K562 (cell line): ENCODE results near the gene GNAS-AS1. TPM values are rescaled to one million over a fixed set of nuclear protein-coding genes. Genes with fewer than 3 reads are reported as not detected.
A peak's percentile ranks its signal among the peaks of the same experiment; 100 is the strongest.

Experiments
- COPS2 ChIP-seq: fragments of 450-650 bp; conservative IDR thresholded peaks from 2 replicates; pipeline ENCODE4 v1.6.1; 2016; ENCODE audit warnings: mild to moderate bottlenecking, moderate library complexity
- CREM ChIP-seq: IDR thresholded peaks from 2 replicates; pipeline ENCODE4 v1.6.1; 2014; ENCODE audit warnings: antibody characterized with exemption, low read depth
- DIDO1 ChIP-seq: fragments of 450-650 bp; IDR thresholded peaks from 2 replicates; pipeline ENCODE4 v1.6.1; 2016; ENCODE audit warnings: low read depth, missing biosample characterization, missing genetic modification characterization
- DNMT1 ChIP-seq: fragments of 450-650 bp; IDR thresholded peaks from 2 replicates; pipeline ENCODE4 v1.6.1; 2016; ENCODE audit warnings: antibody characterized with exemption, mild to moderate bottlenecking
- EP400 ChIP-seq: fragments of 450-650 bp; IDR thresholded peaks from 2 replicates; pipeline ENCODE4 v1.6.1; 2017; ENCODE audit warnings: antibody characterized with exemption, mild to moderate bottlenecking, moderate library complexity
- GABPA ChIP-seq: fragments of 200-800 bp; sonication (Bioruptor generic); conservative IDR thresholded peaks from 2 replicates; pipeline ENCODE4 v1.6.1; 2016; ENCODE audit warnings: low read depth, missing genetic modification characterization, missing compliant biosample characterization
- IFI16 ChIP-seq: fragments of 250-450 bp; sonication (Bioruptor Pico); IDR thresholded peaks from 2 replicates; pipeline ENCODE4 v2.1.2; 2022; ENCODE audit warnings: mild to moderate bottlenecking, inconsistent platforms
- MAZ ChIP-seq, 2 experiments: fragments of 450-650 bp in 1 of 2; sonication (generic) in 1 of 2; formaldehyde crosslinking; IDR thresholded peaks in 1 of 2; conservative IDR thresholded peaks in 1 of 2; 2 replicates each; pipeline versions ENCODE4 v1.4.0 to v1.5.0; 2020; ENCODE audit warnings: mild to moderate bottlenecking in 1 of 2, missing genetic modification reagents in 1 of 2
- NCOA4 ChIP-seq: fragments of 450-650 bp; IDR thresholded peaks from 2 replicates; pipeline ENCODE4 v1.6.1; 2018; ENCODE audit warnings: mild to moderate bottlenecking; ENCODE audit not compliant: partially characterized antibody
- RBM17 ChIP-seq: fragments of 200-400 bp; formaldehyde crosslinking; IDR thresholded peaks from 2 replicates; pipeline ENCODE4 v1.6.1; 2017; ENCODE audit warnings: low read depth, mild to moderate bottlenecking, low read length, borderline replicate concordance
- SRF ChIP-seq, 2 experiments: fragments of 250-450, 450-650 bp in 1 of 2; sonication (Bioruptor Pico) in 1 of 2; sonication (generic) in 1 of 2; formaldehyde crosslinking; IDR thresholded peaks; 2 replicates each; pipeline versions ENCODE4 v1.5.0 to v1.5.1; 2020 to 2022; ENCODE audit warnings: mild to moderate bottlenecking in 1 of 2, missing genetic modification reagents in 1 of 2
- ZNF311 ChIP-seq: fragments of 250-450 bp; sonication (Bioruptor Pico); IDR thresholded peaks from 2 replicates; pipeline ENCODE4 v1.4.0; 2020; ENCODE audit warnings: mild to moderate bottlenecking, moderate library complexity
- ZNF41 ChIP-seq: fragments of 250-450 bp; sonication (Bioruptor Pico); conservative IDR thresholded peaks from 2 replicates; pipeline ENCODE4 v1.4.0; 2020; ENCODE audit warnings: mild to moderate bottlenecking
- polyA plus RNA-seq, 8 experiments: library from polyadenylated mRNA; depleted of rRNA in 4 of 8; stranded (reverse) in 5 of 8; unstranded in 3 of 8; fragments of >200 nt; fragmentation: Nextera tagmentation in 2 of 8; fragmentation: Illumina TruSeq in 1 of 8; extraction: Ambion mirVana in 2 of 8; extraction: Trizol in 1 of 8; gene quantifications; 2 replicates each; pipeline versions ENCODE4 v1.2.1 to v1.2.3, GENCODE V29; 2011 to 2014; ENCODE audit warnings: inconsistent platforms in 1 of 8, missing spikeins in 1 of 8
- total RNA-seq, 7 experiments: library from RNA; depleted of rRNA in 6 of 7; stranded (reverse); fragments of >200 nt in 6 of 7; fragmentation: Illumina TruSeq in 2 of 7; extraction: Trizol in 2 of 7; gene quantifications; 2 replicates each; pipeline versions ENCODE4 v1.2.1 to v1.2.3, GENCODE V29; 2011 to 2021; ENCODE audit warnings: low replicate concordance in 1 of 7
- TF ChIP-seq, protein P1 (sequence below): IDR thresholded peaks from 2 replicates; pipeline ENCODE4 v1.6.1; 2016; ENCODE audit warnings: missing genetic modification characterization, missing compliant biosample characterization
- TF ChIP-seq, protein P2 (sequence below): fragments of 250-450 bp; sonication (Bioruptor Pico); IDR thresholded peaks from 2 replicates; pipeline ENCODE4 v1.5.0; 2022; ENCODE audit warnings: mild to moderate bottlenecking
- TF ChIP-seq, protein P3 (sequence below): fragments of 250-450 bp; sonication (Bioruptor Pico); IDR thresholded peaks from 2 replicates; pipeline ENCODE4 v1.4.0; 2020
- TF ChIP-seq, protein P4 (sequence below), 2 experiments: fragments of 450-650 bp in 1 of 2; sonication (generic) in 1 of 2; formaldehyde crosslinking; conservative IDR thresholded peaks; 2 replicates each; pipeline versions ENCODE4 v1.4.0 to v1.8.1; 2020 to 2022; ENCODE audit warnings: mild to moderate bottlenecking in 1 of 2, missing genetic modification reagents in 1 of 2

The GNAS-AS1 gene
- total and polyA plus RNA-seq, 9 of the 15 experiments (the other 6 are each of a cell fraction or from before 2014, with no cell fraction given): 0.04 to 2.5 (median 0.25) TPM

DNA sequence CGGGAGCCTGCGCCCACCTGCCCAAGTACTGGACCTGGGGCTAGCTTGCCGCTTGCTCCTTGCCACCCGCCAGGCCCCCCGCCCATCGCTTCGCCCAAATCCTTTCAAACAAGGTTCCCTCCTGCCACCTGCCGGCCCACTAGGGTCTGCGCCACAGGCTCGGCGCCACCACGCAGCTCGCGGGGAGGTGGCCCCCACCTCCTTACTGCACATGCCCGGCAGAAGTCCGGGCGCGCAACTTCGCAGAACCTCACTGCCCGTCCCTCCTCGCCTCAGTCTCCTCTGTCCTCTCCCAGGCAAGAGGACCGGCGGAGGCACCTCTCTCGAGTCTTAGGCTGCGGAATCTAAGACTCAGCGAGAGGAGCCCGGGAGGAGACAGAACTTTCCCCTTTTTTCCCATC, 11.2 kb downstream of the GNAS-AS1 start (continued):
- TF ChIP-seq, protein P1, sequence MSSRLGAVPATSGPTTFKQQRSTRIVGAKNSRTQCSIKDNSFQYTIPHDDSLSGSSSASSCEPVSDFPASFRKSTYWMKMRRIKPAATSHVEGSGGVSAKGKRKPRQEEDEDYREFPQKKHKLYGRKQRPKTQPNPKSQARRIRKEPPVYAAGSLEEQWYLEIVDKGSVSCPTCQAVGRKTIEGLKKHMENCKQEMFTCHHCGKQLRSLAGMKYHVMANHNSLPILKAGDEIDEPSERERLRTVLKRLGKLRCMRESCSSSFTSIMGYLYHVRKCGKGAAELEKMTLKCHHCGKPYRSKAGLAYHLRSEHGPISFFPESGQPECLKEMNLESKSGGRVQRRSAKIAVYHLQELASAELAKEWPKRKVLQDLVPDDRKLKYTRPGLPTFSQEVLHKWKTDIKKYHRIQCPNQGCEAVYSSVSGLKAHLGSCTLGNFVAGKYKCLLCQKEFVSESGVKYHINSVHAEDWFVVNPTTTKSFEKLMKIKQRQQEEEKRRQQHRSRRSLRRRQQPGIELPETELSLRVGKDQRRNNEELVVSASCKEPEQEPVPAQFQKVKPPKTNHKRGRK (tag): no peak
- TF ChIP-seq GABPA (tag) (no peak), ZNF311 (CRISPR knock-in tag) (no peak), NCOA4 (no peak), EP400 (no peak), ZNF41 (CRISPR knock-in tag) (no peak), DNMT1 (no peak), MAZ (CRISPR knock-in tag; conservative IDR thresholded peaks at IDR 0.05 in 1 of 2, IDR thresholded peaks at IDR 0.05 in 1 of 2) (peak; percentile 38 to 86; a peak in 3 of 4 replicates), SRF (CRISPR knock-in tag; IDR thresholded peaks at IDR 0.05) (no peak), RBM17 (no peak), COPS2 (no peak), IFI16 (CRISPR knock-in tag) (no peak), CREM (no peak), DIDO1 (tag) (no peak)
- TF ChIP-seq, protein P2, sequence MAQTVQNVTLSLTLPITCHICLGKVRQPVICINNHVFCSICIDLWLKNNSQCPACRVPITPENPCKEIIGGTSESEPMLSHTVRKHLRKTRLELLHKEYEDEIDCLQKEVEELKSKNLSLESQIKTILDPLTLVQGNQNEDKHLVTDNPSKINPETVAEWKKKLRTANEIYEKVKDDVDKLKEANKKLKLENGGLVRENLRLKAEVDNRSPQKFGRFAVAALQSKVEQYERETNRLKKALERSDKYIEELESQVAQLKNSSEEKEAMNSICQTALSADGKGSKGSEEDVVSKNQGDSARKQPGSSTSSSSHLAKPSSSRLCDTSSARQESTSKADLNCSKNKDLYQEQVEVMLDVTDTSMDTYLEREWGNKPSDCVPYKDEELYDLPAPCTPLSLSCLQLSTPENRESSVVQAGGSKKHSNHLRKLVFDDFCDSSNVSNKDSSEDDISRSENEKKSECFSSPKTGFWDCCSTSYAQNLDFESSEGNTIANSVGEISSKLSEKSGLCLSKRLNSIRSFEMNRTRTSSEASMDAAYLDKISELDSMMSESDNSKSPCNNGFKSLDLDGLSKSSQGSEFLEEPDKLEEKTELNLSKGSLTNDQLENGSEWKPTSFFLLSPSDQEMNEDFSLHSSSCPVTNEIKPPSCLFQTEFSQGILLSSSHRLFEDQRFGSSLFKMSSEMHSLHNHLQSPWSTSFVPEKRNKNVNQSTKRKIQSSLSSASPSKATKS (CRISPR knock-in tag): no peak
- TF ChIP-seq, protein P3, sequence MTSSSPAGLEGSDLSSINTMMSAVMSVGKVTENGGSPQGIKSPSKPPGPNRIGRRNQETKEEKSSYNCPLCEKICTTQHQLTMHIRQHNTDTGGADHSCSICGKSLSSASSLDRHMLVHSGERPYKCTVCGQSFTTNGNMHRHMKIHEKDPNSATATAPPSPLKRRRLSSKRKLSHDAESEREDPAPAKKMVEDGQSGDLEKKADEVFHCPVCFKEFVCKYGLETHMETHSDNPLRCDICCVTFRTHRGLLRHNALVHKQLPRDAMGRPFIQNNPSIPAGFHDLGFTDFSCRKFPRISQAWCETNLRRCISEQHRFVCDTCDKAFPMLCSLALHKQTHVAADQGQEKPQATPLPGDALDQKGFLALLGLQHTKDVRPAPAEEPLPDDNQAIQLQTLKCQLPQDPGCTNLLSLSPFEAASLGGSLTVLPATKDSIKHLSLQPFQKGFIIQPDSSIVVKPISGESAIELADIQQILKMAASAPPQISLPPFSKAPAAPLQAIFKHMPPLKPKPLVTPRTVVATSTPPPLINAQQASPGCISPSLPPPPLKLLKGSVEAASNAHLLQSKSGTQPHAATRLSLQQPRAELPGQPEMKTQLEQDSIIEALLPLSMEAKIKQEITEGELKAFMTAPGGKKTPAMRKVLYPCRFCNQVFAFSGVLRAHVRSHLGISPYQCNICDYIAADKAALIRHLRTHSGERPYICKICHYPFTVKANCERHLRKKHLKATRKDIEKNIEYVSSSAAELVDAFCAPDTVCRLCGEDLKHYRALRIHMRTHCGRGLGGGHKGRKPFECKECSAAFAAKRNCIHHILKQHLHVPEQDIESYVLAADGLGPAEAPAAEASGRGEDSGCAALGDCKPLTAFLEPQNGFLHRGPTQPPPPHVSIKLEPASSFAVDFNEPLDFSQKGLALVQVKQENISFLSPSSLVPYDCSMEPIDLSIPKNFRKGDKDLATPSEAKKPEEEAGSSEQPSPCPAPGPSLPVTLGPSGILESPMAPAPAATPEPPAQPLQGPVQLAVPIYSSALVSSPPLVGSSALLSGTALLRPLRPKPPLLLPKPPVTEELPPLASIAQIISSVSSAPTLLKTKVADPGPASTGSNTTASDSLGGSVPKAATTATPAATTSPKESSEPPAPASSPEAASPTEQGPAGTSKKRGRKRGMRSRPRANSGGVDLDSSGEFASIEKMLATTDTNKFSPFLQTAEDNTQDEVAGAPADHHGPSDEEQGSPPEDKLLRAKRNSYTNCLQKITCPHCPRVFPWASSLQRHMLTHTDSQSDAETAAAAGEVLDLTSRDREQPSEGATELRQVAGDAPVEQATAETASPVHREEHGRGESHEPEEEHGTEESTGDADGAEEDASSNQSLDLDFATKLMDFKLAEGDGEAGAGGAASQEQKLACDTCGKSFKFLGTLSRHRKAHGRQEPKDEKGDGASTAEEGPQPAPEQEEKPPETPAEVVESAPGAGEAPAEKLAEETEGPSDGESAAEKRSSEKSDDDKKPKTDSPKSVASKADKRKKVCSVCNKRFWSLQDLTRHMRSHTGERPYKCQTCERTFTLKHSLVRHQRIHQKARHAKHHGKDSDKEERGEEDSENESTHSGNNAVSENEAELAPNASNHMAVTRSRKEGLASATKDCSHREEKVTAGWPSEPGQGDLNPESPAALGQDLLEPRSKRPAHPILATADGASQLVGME (CRISPR knock-in tag): no peak
- TF ChIP-seq, protein P4, sequence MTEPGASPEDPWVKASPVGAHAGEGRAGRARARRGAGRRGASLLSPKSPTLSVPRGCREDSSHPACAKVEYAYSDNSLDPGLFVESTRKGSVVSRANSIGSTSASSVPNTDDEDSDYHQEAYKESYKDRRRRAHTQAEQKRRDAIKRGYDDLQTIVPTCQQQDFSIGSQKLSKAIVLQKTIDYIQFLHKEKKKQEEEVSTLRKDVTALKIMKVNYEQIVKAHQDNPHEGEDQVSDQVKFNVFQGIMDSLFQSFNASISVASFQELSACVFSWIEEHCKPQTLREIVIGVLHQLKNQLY (CRISPR knock-in tag; conservative IDR thresholded peaks at IDR 0.05): no peak
